Activated naive CD4-positive, alpha-beta T cell (primary cell): ENCODE results near the gene TEPSIN.
A peak's percentile ranks its signal among the peaks of the same experiment; 100 is the strongest.

Source experiments
- DNase-seq, 4 experiments: peaks; one replicate each; lab custom pipeline; 2025; lab: John Stamatoyannopoulos, UW

TEPSIN gene

DNA sequence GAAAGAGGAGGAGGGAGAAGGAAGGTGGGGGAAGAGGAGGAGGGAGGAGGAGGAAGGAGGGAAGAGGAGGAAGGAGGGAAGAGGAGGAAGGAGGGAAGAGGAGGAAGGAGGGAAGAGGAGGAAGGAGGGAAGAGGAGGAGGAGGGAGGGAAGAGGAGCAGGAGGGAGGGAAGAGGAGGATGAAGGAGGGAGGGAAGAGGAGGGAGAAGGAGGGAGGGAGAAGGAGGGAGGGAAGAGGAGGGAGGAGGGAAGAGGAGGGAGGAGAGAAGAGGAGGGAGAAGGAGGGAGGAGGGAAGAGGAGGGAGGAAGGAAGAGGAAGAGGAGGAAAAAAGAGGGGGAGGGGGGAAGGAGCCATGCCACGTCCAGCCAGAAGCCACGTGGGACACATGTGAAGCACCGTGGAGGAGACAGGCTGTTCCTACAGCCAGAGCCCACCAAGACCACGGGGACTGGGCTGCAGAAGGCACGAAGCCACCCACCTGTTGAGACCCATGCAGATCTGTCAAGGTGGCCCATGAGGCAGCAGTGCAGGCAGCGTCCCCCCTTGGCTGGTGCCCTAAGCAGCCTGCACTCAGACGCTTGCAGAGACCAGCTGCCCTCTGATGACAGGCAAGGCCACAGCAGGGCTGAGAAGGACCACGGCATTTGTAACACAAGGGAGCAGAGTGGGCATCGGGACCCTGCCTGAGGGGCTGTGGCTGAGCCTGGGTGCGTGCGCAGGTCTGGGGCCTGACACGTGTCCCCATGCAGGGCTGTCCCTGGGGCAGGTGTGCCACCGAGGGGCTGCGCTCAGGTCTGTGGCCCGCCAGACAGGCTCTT is 10.6 kb upstream of the TEPSIN start:
- DNase-seq: no peak

DNA sequence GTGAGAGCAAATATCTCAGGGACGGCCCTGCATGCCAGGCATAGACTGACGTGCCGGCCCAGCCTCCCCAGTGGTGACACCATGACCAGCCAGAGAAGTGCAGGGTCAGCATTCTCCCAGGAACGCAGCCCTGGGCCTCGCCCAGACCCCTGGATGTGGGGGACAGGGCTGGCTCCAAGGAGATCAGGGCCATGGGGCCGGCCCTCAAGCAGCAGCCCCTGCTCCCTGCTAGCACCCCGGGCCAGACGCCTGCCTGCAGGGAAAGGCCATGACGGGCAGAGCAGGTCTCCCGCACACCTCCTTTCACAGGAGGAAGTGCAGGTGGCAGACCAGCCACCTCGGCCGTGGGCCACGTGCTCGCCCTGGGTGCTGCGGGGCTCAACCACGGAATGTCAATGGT is 9.8 kb upstream of the TEPSIN start:
- DNase-seq: no peak

DNA sequence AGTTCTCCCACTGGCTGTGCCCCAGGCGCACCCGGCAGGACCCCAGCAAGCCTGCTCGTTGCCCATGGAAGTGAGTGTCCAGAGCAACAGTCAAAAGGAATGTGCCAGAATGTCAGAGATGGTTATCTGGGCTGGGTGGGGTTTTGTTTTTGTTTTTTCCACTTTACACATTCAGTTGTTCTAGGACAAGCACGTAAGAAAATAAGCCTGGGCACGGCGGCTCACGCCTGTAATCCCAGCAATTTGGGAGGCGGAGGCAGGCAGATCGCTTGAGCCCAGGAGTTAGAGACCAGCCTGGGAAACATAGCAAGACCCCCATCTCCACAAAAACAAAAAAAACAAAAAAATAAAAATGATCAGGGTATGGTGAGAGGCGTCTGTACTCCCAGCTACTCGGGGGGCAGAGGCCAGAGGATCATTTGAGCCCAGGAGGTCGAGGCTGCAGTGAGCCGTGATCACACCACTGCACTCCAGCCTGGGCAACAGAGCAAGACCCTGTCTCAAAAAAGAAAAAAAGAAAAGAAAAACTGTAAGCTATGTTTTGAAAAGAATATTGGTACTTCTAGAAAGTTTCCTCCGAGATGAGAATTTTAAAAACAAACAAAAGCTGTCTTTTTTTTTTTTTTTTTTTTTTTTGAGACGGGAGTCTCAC is 8.6 kb upstream of the TEPSIN start:
- DNase-seq: no peak

DNA sequence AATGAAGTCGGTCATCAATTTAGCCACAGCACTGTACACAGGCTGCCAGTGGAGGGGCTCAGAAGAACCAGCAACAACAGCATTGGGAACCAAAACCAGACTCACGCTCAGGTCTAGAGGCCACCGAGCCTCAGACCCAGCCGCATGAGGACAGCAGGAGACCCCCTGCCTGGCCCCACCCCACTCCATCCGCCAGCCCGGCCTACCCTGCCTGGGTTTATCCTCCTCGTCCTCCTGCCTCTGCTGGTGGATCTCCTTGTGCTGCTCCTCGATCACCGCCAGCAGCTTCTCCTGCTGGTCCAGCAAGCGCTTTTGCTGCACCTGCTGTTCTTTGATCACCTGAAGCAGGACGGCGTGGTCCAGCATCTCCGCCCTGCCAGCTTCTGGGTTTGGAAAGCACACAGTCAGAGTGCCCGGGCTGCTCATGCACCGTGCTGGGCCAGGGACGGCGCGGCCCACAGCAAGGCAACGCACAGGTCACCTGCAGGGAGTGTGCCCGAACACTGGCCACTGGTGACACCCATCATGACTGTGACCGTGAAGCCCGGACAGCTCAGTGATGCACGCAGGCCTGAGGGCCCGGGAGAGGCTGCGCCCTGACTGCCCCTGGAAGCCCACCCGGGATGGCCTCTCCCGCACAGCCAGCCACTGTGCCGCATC is 8.0 kb upstream of the TEPSIN start:
- DNase-seq: no peak

DNA sequence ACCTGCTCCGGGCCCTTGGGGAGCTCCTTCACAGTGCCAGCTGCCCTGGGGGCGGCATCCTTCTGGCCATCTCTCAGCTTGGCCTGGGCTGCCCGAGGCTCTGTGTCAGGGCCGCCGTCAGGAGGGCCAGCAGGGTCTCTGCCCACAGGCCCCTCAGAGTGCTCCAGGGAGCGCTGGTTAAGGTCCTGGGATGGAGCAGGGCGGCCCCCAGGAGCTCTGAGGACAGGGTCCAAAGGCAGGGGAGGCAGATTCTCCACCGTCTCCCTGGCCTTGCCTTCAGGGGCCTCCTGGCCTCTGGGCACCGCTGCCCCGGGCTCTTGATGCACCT is 7.5 kb upstream of the TEPSIN start:
- no peak for DNase-seq

DNA sequence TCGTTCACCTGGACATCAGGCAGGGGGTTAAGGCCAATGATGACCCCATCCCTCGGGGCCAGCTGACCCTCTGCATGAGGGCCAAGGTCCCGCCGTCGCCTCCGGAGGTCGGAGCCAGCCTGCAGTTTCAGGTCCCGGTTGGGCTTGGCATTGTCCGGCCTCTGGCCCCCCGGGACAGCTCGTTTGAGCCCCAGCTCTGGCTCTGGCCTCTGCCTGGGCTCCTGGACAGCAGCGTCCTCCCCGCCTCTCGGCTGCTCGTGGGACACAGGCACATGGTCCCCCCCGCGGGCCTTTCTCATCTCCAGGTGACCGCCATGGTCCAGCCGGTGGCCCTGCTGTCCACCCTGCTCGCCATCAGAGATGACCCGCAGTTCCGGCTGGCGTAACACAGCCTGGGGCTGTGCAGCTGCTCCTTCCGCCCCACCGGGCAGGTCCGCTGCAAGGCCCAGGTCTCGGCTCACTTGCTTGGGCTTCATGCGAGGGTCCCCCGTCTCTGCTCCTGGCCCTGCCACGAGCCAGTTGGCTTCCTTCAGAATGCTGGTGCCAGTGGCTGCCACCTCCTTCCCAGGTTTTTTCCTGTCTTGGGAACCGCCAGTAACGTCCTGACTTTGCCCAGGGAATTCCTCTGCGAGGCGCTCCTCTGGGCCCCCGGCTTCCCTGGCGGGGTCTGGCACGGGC is 6.9 kb upstream of the TEPSIN start:
- no peak for DNase-seq

DNA sequence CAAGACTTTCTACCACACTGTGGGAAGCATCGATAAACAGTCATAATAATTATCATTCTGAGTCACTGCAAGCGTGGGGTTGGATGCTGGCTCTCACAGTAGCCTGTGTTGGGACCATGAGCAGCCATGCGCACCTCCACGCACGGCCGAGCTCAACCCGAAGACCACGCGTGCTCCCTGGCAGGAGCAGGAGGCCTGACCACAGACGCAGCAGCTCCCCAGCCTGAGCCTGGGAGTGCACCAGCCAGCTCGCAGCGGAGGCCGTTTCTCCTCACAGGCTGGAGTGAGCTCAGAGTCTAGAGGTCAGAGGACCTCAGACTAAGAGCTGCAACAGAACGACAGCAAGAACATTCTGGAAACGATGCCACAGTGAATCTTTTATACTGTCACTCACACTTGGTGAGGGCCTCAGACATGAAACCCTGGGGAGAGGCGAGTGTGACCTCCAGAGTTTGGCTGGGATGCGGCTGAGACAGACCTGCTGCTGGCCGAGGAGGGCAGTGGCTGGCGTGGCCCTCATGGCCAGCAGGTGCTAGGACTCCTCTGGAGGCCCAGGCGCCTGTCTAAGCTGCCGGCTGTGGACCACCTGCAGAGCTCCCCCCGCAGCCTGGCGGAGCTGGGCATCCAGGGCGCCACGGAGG is 6.3 kb upstream of the TEPSIN start:
- DNase-seq: no peak

DNA sequence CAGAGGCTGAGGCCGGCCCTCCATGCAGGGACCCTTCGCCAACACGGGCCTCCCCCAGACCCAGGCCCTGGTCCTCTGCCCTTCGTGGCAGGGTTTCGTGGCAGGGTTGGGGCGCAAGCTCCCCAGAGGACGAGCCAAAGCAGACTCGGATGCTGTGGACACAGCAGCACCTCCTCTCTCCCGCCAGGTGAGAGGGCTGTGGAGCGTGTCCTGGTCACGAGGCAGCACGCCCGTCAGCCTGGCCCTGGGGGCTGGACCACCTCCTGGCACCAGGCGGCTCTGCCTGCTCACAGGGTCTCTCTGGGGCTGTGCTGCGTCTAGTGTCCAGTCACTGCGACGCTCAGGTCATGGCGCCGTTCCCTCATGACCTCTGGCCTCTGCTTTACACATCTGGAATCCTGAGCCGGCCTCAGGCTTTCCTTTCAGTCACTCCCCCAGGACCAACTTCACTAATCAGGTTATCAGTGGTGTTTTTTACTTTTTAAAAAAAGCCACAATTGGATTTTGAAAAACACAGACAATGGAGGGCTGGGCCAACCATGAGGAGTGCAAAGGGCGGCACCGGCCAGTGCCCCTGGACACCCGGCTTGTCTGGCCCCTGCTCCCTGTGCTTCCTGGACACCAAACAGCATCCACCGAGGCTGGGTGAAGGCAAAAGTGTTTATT is 5.6 kb upstream of the TEPSIN start:
- DNase-seq: no peak

DNA sequence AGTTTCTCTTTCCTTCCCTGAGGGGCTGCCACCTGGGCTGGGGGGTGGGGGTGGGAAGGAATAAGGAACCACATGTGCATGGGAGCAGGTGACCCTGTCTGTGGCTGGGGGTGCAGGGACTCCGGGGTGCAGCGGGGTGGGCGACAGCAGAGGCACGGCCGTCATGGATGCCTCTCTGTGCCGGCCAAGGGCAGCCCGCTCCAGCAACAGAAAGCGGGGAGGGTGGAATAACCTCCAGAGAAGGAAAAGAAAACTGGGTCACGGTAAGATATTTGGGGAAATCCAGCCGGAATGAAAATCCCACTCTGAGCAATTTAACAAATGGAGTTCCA is 4.4 kb upstream of the TEPSIN start:
- no peak for DNase-seq

DNA sequence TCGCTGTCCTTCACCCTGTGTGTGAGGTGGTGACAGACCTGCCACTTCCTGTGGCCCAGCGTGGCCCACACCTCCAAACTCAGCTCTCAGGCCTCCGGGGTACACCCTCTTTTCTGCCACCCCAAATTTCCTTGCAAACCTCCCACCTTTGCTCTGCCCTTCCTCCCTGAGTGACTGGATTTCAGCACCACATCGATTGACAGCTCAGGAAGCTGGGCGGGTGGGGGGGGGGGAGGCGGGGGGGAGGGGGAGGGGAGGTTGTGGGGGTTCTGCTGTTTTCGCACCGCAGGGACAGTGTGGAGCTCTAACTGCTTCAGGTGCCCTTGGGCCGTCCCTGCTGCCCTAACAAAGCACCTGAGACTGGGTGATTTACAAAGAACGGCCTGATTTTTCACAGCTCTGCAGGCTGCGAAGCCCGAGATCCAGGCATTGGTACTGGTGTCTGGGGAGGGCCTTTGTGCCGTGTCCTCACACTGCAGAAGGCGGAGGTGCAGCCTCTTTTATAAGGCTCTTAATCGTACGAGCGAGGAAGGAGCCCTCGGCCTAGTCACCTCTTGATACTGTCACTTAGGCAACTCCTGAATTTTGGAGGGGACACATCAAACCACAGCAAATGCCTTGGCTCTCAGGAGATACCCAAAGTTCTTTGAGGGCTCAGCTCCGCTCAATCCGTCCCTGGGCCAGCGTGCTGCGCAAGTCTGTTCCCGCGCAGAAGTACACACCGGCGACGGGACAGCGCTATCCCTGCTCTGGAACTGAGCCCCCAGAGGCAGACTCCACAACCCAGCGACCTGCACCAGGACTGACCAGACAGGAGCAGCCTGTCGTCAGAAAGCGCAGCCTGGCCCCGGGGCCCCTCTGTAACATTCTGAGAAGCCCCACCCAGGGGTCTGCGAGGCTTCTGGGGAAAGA is 3.8 kb upstream of the TEPSIN start:
- DNase-seq: no peak

DNA sequence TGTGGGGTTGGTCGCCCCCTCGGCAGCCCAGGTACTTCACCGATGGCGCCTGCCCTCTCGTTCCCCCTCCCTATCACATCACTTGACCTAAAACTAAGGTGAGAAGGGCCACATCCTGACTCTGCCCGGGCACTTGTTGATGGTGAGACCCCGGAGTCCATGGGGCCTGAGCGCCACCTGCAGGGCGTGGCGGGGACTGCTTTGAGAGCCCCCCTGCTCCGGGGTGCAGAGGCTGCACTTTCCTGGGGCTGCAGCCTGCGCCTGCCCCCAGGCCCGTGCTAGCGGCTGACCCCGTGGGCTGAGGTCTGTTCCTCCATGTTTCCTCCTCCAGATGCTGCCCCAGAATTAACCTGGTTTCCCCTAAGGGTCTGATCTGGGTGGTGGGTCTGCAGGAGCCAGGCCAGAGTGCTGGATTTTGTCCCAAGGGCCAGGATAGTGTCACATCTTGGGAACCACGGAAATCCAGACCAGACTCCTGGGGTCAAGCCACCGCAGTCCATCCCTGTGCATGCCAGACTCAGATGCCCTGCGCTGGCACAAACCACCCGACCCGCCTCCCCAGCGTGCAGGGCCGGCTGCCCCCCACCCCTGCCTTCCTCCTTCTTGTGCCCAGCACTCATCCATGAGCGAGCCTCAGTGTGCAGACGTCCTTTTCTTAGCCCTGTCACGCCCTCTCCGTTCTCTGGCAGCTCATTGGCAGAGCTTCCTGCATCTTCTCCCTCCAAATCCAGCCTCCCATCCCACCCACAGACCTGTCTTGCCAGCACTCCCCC is 3.0 kb upstream of the TEPSIN start:
- DNase-seq: peak; percentile 27 to 52 (median 48)

DNA sequence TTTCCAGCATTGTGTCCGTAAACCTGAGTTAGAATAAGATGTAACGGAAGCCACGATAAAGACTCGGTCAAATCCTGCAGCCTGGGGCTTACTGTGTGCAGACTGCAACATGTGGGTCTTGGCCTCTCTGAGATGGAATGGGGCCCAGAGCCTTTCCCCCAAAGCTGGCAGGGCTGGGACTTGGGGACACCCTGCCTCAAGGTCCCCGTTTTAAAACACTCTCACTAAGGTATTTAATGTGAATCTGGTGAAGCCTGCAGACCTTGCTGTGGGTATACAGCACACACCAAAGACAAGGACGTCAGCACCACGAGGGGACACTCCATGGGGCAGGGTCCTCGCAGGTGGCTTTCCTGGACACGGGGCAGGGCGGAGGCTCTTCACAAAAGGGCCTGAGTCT is 2.3 kb upstream of the TEPSIN start:
- DNase-seq: no peak

DNA sequence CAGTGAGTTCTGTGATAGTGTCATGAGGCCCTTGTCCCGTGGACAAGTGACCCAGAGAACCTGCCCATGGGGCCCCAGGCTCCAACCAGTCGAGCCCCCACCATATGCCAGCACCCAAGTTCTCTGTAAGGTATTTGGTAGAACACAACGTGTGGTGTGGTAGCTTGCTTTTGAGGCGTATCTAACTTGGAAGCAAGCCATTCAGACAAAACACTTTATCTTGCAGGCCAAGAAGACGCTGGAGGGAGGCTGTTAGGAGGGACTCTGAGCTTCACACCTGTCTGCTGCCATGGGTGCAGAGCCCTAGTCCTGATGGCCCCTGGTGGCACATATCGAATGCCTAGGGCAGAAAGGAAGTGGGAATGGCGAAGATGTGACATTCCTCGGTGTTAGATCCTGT is 1.9 kb upstream of the TEPSIN start:
- no peak for DNase-seq

DNA sequence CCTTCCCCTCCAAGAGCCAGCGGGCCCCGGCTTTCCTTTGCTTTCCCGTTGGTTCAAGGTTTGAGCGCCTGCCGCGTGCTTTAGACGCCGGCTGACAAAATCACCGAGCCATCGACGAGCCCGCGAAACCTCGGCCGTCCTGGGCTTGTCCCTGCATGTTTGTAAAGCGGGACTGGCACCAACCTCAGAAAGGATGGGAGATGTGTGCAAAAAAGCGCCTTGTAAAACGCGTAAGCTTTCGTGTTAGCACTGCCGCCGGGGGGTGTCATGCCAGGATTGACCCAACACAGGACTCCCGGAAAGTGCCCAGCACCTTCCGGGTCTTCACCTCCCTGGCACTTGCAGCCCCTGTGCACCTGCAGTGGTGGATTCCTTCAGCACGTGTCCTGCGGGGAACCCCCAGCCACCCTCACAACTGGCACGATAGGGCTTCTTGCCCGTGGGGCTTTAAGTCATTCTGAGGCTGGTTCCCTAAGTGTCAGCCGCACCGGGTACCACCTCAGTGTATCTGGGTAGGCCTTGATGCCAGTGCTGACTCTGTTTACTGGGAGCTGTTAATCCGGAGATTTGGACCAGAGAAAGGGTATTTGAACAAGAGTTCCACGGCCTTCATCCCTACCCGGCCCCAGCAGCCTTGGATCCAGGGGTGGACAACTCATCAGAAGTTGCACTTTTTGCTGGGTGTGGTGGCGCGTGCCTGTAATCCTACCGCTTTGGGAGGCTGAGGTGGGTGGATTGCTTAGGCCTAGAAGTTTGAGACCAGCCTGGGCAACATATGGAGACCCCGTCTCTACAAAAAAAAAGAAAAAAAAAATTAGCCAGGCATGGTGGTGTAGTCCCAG is 1.1 kb upstream of the TEPSIN start:
- DNase-seq: peak in 1 of 4 experiments; percentile 33

DNA sequence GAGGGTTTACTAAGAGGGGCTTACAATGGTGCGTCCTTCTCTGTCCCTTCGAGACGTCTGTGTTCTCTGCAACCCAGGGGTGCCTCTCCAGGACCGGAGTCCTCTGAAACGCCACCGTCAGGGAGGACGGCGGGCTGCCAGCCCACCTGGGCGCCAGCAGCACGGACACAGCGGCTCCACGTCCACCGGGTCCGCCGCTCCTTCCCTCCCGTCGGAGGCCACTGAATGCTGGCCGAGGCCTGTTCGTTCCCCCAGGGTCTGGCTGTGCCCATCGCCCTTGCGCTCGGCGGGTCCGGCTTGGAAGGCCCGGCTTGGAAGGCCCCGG is 403 bp downstream of the TEPSIN start:
- no peak for DNase-seq

DNA sequence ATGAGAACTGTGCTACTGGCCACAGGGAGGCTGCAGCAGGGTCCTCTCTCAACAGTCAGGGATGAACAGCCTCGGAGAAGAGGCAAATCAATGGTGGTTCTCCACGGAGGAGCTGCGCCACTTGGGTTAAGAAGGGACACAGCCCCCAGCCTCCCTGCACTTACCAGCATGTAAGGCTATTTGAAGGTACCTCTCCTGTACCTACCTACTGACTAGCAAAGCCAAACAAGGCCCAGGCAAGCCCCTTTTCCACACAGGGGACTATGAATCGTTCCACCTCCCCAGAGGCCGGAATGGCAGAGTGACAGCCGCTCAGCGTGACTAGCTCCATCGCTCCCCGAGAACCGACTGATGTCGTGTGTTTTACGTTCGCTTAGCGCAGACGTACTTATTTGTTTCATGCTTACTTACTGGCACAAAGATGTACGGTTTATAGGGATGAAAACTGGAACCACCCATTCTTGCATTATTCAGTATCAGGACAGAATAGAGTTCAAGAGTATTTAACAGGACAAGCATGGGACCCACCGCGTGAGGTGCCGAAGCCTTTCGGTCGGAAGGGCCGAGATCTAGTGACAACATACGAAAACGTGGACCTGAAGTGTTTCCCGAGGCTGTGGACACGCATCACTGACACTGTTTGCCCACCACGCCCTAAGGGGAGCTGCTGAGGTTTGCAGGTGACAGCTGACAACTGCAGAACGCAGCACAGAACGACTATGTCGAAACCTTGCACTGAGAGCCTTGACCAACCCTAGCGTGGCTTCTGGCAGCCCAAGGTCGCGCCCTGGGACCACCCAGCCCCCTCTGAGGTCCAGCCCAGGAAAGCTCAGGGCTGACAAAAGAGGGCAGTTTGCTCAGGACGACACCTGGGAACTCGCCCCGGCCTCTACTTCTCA is 1.0 kb downstream of the TEPSIN start:
- no peak for DNase-seq

DNA sequence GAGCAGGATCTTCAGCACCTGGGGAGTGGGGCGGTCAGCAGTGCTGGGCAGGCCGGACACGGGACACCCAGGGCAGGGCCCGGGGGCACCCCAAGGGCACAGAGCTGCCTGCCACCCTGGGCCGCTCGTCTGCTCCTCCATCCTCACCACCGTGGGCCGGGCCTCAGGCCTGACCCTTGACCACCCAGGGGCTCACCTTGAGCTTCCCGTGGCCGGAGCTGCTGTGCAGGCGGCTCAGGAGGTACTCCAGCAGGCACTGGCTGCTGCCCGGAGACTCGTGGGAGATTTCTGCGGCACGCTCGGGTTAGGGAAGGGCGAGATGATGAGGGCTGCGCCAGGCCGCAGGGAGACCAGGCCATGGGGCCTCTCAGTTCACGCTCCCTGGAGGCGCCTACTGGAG is 2.1 kb downstream of the TEPSIN start:
- DNase-seq: no peak
